WTC11 (cell line): Measurements from ENCODE around the gene CHCT1.

Experiments used
- ATF3 ChIP-seq: sonication (generic); formaldehyde crosslinking; conservative IDR thresholded peaks from 2 replicates; pipeline ENCODE4 v1.8.1; 2022; ENCODE audit warnings: mild to moderate bottlenecking, missing genetic modification reagents
- CREB1 ChIP-seq: sonication (generic); formaldehyde crosslinking; IDR thresholded peaks from 2 replicates; pipeline ENCODE4 v1.8.0; 2023; ENCODE audit warnings: mild to moderate bottlenecking, missing genetic modification reagents
- CTCF ChIP-seq: fragments of 200-600 bp; IDR thresholded peaks from 2 replicates; pipeline ENCODE4 v1.8.0; 2022; ENCODE audit warnings: antibody characterized with exemption
- FOXJ3 ChIP-seq: sonication (generic); formaldehyde crosslinking; IDR thresholded peaks from 2 replicates; pipeline ENCODE4 v1.9.0; 2021; ENCODE audit warnings: missing genetic modification reagents, mild to moderate bottlenecking, borderline replicate concordance
- JAZF1 ChIP-seq: fragments of 250-450 bp; sonication (Bioruptor Pico); IDR thresholded peaks from 2 replicates; pipeline ENCODE4 v1.9.0; 2021; ENCODE audit warnings: moderate library complexity, mild to moderate bottlenecking, inconsistent platforms
- USF1 ChIP-seq: sonication (generic); formaldehyde crosslinking; IDR thresholded peaks from 2 replicates; pipeline ENCODE4 v1.8.0; 2022; ENCODE audit warnings: mild to moderate bottlenecking, missing genetic modification reagents
- ZNF121 ChIP-seq: sonication (generic); formaldehyde crosslinking; IDR thresholded peaks from 2 replicates; pipeline ENCODE4 v1.8.0; 2023; ENCODE audit warnings: missing genetic modification reagents

- TF ChIP-seq CTCF (no peak), ATF3 (no peak), USF1 (CRISPR knock-in tag) (no peak), ZNF121 (CRISPR knock-in tag) (no peak), FOXJ3 (CRISPR knock-in tag) (no peak), CREB1 (CRISPR knock-in tag) (no peak), JAZF1 (CRISPR knock-in tag) (no peak)
These were observed 7.1 kb upstream of the CHCT1 start for GRCh38 chr17:60415146-60415545.
